OCI-LY7 (cell line): ENCODE results near the gene WDR48.

Source experiments
- CTCF ChIP-seq: fragments of 200-600 bp; sonication (generic); conservative IDR thresholded peaks from 2 replicates; pipeline ENCODE4 v1.5.1; 2014; ENCODE audit warnings: mild to moderate bottlenecking, antibody characterized with exemption, low read length, moderate library complexity, mixed read lengths
- EZH2phosphoT487 ChIP-seq: fragments of 200-600 bp; sonication (generic); IDR thresholded peaks from 2 replicates; pipeline ENCODE4 v1.6.1; 2018; ENCODE audit warnings: low read depth, borderline replicate concordance, mild to moderate bottlenecking, mixed run types, antibody characterized with exemption, low read length, moderate library complexity, mixed read lengths

- TF ChIP-seq CTCF (no peak), EZH2phosphoT487 (no peak)
These were observed 52.2 kb downstream of the WDR48 start for GRCh38 chr3:39103791-39104552.
